Uterus (tissue), 4 donors: ENCODE data around the gene NFXL1. TPM values are rescaled to one million over a fixed set of nuclear protein-coding genes. Genes with fewer than 3 reads are reported as not detected.

Experiments used
- DNase-seq, 2 donors: peaks; one replicate each; pipeline ENCODE4 v3.0.0-alpha.2; 2019 to 2020
- H3K27ac ChIP-seq, 2 donors: fragments of 200-600 bp; sonication (generic); 1 replicate in 1 of 2; 2 replicates in 1 of 2; pipeline ENCODE4 v1.5.1; 2016 to 2018
- H3K27me3 ChIP-seq, 2 donors: fragments of 200-600 bp; sonication (generic); one replicate each; pipeline ENCODE4 v1.5.1; 2018 to 2019; ENCODE audit warnings: control low read depth in 1 of 2
- H3K36me3 ChIP-seq, 2 donors: fragments of 200-600 bp; sonication (generic); one replicate each; pipeline ENCODE4 v1.5.1; 2019; ENCODE audit warnings: control low read depth in 1 of 2
- H3K4me1 ChIP-seq, 2 donors: fragments of 200-600 bp; sonication (generic); one replicate each; pipeline ENCODE4 v1.5.1; 2018 to 2019; ENCODE audit warnings: control low read depth in 1 of 2
- H3K4me3 ChIP-seq, 2 donors: fragments of 200-600 bp; sonication (generic); 1 replicate in 1 of 2; 2 replicates in 1 of 2; pipeline ENCODE4 v1.5.1; 2018 to 2019; ENCODE audit warnings: mild to moderate bottlenecking in 1 of 2
- H3K9me3 ChIP-seq, 2 donors: fragments of 200-600 bp; sonication (generic); one replicate each; pipeline ENCODE4 v1.5.1; 2019; ENCODE audit warnings: control low read depth in 1 of 2
- CTCF ChIP-seq, 4 experiments: fragments of 200-600 bp in 2 of 4; fragments of 450-650 bp in 2 of 4; sonication (generic) in 2 of 4; IDR thresholded peaks; one replicate each; pipeline ENCODE4 v1.5.1; 2016 to 2019; ENCODE audit warnings: antibody characterized with exemption in 4 of 4, mild to moderate bottlenecking in 2 of 4, moderate library complexity in 1 of 4
- POLR2A ChIP-seq, 2 donors: fragments of 450-650 bp; IDR thresholded peaks; one replicate each; pipeline ENCODE4 v1.6.1; 2016; ENCODE audit warnings: antibody characterized with exemption in 2 of 2, mild to moderate bottlenecking in 1 of 2, moderate library complexity in 1 of 2
- intact Hi-C: fragments of 100-400 bp; cut with DNase I; formaldehyde crosslinking; loops from one replicate; pipeline ENCODE4 v1.15.1; 2023; ENCODE audit warnings: low total_unique reads
- total RNA-seq, 4 donors: library from RNA; depleted of rRNA in 3 of 4; stranded (reverse); fragments of >200 nt in 3 of 4; gene quantifications; one replicate each; pipeline versions ENCODE4 v1.1.0 to v1.2.4, GENCODE V29; 2014 to 2023
- donor health status: DM: yes; HTN: yes; CAD: no.

NFXL1 gene
- total RNA-seq, 4 donors from 2014 or later, result 5.9 to 24.9 (median 19.6) TPM

GRCh38 chr4:47842985-47843384 lies 71.4 kb downstream of the NFXL1 start:
- DNase-seq, result no peak
- Histone ChIP-seq H3K27ac (no peak overlapping the region), H3K27me3 (no peaks in the 10 kb centered on the region), H3K4me3 (no peak overlapping the region), H3K4me1 (no peaks in the 10 kb centered on the region), H3K36me3 (no peaks in the 10 kb centered on the region), H3K9me3 (no peaks in the 10 kb centered on the region)
- intact Hi-C loops, result no loop called here
- TF ChIP-seq POLR2A (IDR thresholded peaks at IDR 0.05) (no peak), CTCF (IDR thresholded peaks at IDR 0.05) (no peak)

- Histone ChIP-seq H3K27ac (no peak overlapping the region), H3K36me3 (no peaks in the 10 kb centered on the region), H3K4me1 (no peaks in the 10 kb centered on the region), H3K27me3 (no peaks in the 10 kb centered on the region), H3K4me3 (no peak overlapping the region), H3K9me3 (no peaks in the 10 kb centered on the region)
- intact Hi-C loops, result no loop called here
- no peak for DNase-seq
- TF ChIP-seq POLR2A (IDR thresholded peaks at IDR 0.05) (no peak), CTCF (IDR thresholded peaks at IDR 0.05) (no peak)
These were observed 74.1 kb downstream of the NFXL1 start for GRCh38 chr4:47840291-47840690.

- H3K9me3 ChIP-seq, result no peaks in the 10 kb centered on the region
- no peak for TF ChIP-seq POLR2A (IDR thresholded peaks at IDR 0.05)
- peak; percentile 24 to 40 (median 26) for TF ChIP-seq CTCF (IDR thresholded peaks at IDR 0.05)
- DNase-seq, result peak; percentile 18 to 48
- intact Hi-C loops, result no loop called here
- no peaks in the 10 kb centered on the region for H3K27me3 ChIP-seq
- no peaks in the 10 kb centered on the region for H3K36me3 ChIP-seq
- no peaks in the 10 kb centered on the region for H3K4me1 ChIP-seq
- peak overlapping the region; percentile 58 to 60 for H3K27ac ChIP-seq
- no peak overlapping the region for H3K4me3 ChIP-seq
These were observed 75.1 kb downstream of the NFXL1 start for GRCh38 chr4:47839259-47839658.

- Histone ChIP-seq H3K4me3 (no peak overlapping the region), H3K27me3 (no peaks in the 10 kb centered on the region), H3K9me3 (no peaks in the 10 kb centered on the region), H3K36me3 (no peaks in the 10 kb centered on the region), H3K4me1 (no peaks in the 10 kb centered on the region), H3K27ac (peak overlapping the region; percentile 58 to 60)
- intact Hi-C loops, result no loop called here
- no peak for DNase-seq
- TF ChIP-seq POLR2A (IDR thresholded peaks at IDR 0.05) (no peak), CTCF (IDR thresholded peaks at IDR 0.05) (no peak)
These were observed 75.9 kb downstream of the NFXL1 start for GRCh38 chr4:47838445-47838844.

- Histone ChIP-seq H3K27ac (peak within 1 kb of the TSS; percentile 58 to 60), H3K4me1 (no peaks in the 10 kb centered on the region), H3K9me3 (no peaks in the 10 kb centered on the region), H3K4me3 (peak within 1 kb of the TSS; percentile 47 to 49), H3K36me3 (no peaks in the 10 kb centered on the region), H3K27me3 (no peaks in the 10 kb centered on the region)
- intact Hi-C loops, result no loop called here
- peak in 1 of 2 donors; percentile 17 for DNase-seq
- no peak for TF ChIP-seq CTCF (IDR thresholded peaks at IDR 0.05)
- TF ChIP-seq POLR2A (IDR thresholded peaks at IDR 0.05), result no peak
These were observed 76.5 kb downstream of the NFXL1 start, which contains the start of gene CORIN for GRCh38 chr4:47837908-47838294. Gene CORIN (minus strand): TSS chr4:47838067. CDS start chr4:47837949, 118 bp downstream.
